ENCODE measurements around the gene C12orf42. TPM values are rescaled to one million over a fixed set of nuclear protein-coding genes. Genes with fewer than 3 reads are reported as not detected.

C12orf42 gene
- total RNA-seq, 4 donors from 2014 or later: 18.2 TPM; not detected in 3

DNA sequence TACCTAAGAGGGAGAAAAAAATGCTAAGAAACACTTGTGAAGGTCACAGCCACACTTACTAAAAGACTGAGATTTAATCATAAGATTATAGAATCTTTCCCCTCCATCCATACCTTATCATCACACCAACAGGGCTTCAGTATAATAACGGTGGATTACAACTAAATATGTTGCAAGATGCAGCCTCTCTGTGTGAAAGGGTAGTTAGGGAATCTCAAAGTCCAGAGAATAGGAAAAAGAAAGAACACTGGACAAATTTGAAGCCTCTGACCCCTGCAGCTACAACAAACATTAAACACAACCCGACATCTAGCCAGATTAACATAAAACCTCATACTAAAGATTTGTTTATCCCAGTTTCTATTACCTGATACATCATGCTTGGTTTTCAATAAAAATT, 181.0 kb downstream of the C12orf42 start:
- Histone ChIP-seq H3K9me3 (no peaks in the 10 kb centered on the region), H3K4me1 (no peaks in the 10 kb centered on the region), H3K4me3 (no peak overlapping the region), H3K27ac (no peak overlapping the region), H3K27me3 (no peaks in the 10 kb centered on the region), H3K36me3 (no peaks in the 10 kb centered on the region)
- DNase-seq: no peak
- TF ChIP-seq, protein P1, sequence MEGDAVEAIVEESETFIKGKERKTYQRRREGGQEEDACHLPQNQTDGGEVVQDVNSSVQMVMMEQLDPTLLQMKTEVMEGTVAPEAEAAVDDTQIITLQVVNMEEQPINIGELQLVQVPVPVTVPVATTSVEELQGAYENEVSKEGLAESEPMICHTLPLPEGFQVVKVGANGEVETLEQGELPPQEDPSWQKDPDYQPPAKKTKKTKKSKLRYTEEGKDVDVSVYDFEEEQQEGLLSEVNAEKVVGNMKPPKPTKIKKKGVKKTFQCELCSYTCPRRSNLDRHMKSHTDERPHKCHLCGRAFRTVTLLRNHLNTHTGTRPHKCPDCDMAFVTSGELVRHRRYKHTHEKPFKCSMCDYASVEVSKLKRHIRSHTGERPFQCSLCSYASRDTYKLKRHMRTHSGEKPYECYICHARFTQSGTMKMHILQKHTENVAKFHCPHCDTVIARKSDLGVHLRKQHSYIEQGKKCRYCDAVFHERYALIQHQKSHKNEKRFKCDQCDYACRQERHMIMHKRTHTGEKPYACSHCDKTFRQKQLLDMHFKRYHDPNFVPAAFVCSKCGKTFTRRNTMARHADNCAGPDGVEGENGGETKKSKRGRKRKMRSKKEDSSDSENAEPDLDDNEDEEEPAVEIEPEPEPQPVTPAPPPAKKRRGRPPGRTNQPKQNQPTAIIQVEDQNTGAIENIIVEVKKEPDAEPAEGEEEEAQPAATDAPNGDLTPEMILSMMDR (IDR thresholded peaks at IDR 0.05): no peak
- no peak for TF ChIP-seq POLR2A (IDR thresholded peaks at IDR 0.05)

DNA sequence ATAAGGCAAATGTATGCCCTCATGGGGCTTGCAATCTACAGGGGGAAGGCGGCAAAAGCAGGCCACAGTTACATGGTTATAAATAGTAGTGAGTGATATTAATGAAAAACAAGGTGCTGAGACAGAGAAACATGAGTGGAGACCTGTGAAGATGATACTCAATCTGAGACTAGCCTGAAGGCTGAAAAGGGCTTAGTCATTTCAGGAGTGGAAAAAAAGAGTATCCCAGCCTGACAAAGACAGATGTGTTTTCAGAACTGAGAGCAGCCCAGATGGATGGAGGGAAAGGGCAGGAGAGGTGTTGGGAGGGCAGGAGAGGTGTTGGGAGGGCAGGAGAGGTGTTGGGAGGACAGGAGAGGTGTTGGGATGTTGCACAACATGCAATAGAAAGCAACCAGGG, 181.9 kb downstream of the C12orf42 start:
- TF ChIP-seq, protein P1 (IDR thresholded peaks at IDR 0.05): no peak
- TF ChIP-seq POLR2A (IDR thresholded peaks at IDR 0.05): no peak
- DNase-seq: no peak
- no peaks in the 10 kb centered on the region for H3K36me3 ChIP-seq
- H3K4me3 ChIP-seq: no peak overlapping the region
- H3K27ac ChIP-seq: no peak overlapping the region
- no peaks in the 10 kb centered on the region for H3K4me1 ChIP-seq
- H3K9me3 ChIP-seq: no peaks in the 10 kb centered on the region
- no peaks in the 10 kb centered on the region for H3K27me3 ChIP-seq

DNA sequence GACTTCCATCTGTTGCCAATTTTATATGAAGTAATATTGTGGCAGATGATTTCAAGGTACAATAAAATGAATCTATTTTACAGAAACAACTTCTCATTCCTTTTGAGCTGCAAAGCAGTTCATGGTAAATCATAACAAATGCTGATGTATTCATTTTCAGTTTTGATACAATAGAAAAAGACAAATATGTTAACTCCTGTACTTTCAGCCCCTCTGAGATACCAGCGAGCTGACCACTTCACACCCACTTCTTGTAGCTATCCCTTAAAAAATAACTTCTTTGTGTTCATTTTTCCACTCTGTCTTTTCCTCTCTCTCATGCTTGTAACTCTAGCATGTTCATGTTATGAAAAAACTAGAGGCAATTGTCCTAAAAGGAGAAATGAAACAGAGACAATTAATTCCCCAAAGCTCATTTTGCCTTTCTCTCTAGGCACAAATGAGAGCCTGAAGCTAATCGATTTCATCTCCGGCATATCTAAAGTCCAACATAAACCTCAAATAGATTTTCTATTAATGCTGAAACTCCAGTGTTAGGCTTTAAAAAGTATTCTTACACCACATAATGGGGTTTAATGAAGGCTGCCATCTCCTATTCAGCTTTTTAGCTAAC, 182.9 kb downstream of the C12orf42 start:
- Histone ChIP-seq H3K4me1 (no peaks in the 10 kb centered on the region), H3K36me3 (no peaks in the 10 kb centered on the region), H3K27ac (no peak overlapping the region), H3K27me3 (no peaks in the 10 kb centered on the region), H3K9me3 (no peaks in the 10 kb centered on the region), H3K4me3 (no peak overlapping the region)
- DNase-seq: no peak
- TF ChIP-seq, protein P1 (IDR thresholded peaks at IDR 0.05): no peak

DNA sequence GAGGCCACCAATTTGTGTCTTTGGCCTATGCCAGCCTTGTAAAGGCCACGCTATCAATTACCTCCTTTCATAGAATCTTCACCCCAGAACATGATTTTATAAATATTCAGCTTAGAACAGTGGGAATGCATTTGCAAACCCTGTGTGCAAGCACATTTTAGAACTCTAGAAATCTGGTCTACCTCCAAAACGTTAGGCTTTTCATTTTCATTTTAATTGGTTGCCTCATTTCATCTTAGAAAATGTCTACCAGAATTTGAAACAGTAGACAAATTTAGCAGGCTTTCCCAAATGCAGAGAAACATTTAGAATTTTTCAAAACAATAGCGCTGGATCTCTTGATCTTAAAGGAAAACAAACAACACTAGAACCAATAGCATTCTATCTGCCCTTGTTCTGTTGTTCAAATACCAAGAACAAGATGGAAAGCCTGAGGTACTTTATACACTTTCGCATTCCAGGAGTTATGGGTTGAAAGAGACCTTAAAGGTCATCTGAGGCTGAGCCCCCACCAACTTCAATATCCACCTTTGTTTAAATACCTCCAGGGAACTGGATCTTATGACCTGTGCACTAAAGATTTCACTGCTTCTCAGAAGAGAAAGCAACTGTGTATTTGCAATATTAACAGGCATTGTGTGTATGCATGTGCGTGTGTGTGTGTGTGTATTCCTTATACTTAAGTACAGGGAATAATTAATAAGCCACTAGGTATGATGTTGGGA, 185.1 kb downstream of the C12orf42 start:
- no peak for TF ChIP-seq POLR2A (IDR thresholded peaks at IDR 0.05)
- TF ChIP-seq, protein P1 (IDR thresholded peaks at IDR 0.05): no peak
- H3K36me3 ChIP-seq: no peaks in the 10 kb centered on the region
- H3K4me1 ChIP-seq: no peaks in the 10 kb centered on the region
- no peaks in the 10 kb centered on the region for H3K27me3 ChIP-seq
- no peak for DNase-seq
- no peaks in the 10 kb centered on the region for H3K9me3 ChIP-seq
- no peak overlapping the region for H3K27ac ChIP-seq
- no peak overlapping the region for H3K4me3 ChIP-seq

DNA sequence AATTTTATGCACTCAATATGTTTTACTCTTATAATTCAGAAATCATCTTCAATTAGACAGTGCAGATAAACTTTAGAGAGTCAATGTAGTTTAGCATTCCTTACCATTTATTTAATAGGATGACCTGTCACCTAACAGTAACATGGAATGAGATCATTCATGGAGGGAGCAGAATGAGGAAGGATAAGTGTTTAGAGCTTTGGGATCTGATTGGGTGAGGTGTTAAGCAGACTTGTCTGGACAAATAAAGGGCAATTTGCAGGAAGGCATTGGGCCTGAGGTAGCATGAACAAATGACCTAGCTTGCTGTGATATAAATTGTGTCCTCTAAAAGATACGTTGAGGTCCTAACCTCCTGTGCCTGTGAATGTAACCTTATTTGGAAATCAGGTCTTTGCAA, 187.4 kb downstream of the C12orf42 start:
- Histone ChIP-seq H3K4me1 (no peaks in the 10 kb centered on the region), H3K27ac (no peak overlapping the region), H3K9me3 (no peaks in the 10 kb centered on the region), H3K27me3 (no peaks in the 10 kb centered on the region), H3K4me3 (no peak overlapping the region), H3K36me3 (no peaks in the 10 kb centered on the region)
- DNase-seq: no peak
- TF ChIP-seq, protein P1 (IDR thresholded peaks at IDR 0.05): no peak
- no peak for TF ChIP-seq POLR2A (IDR thresholded peaks at IDR 0.05)

Measured in Peyer's patch (tissue), 4 donors.